Measurements from ENCODE around the gene PRKAR1A.
A peak's percentile ranks its signal among the peaks of the same experiment; 100 is the strongest.

Gene PRKAR1A

GRCh38 chr17:68599552-68600066, 87.4 kb downstream of the PRKAR1A start:
- Mint-ChIP-seq H3K9me3 (no peaks in the 10 kb centered on the region), H3K36me3 (ENCODE audit: low read depth) (peaks cover 4% of the 10 kb centered on the region), H3K4me3 (peak overlapping the region; percentile 66), H3K27ac (no peak overlapping the region), H3K4me1 (ENCODE audit: low read depth) (peaks cover 4% of the 10 kb centered on the region), H3K27me3 (ENCODE audit: low read depth) (peaks cover 77% of the 10 kb centered on the region)
- no peak for DNase-seq (ENCODE audit: low spot score)

- peaks cover 77% of the 10 kb centered on the region for H3K27me3 Mint-ChIP-seq (ENCODE audit: low read depth)
- H3K4me3 Mint-ChIP-seq: no peak overlapping the region
- no peaks in the 10 kb centered on the region for H3K9me3 Mint-ChIP-seq
- H3K4me1 Mint-ChIP-seq (ENCODE audit: low read depth): peaks cover 3% of the 10 kb centered on the region
- peaks cover 4% of the 10 kb centered on the region for H3K36me3 Mint-ChIP-seq (ENCODE audit: low read depth)
- H3K27ac Mint-ChIP-seq: no peak overlapping the region
- DNase-seq (ENCODE audit: low spot score): no peak
Measured at GRCh38 chr17:68600067-68600930, 88.1 kb downstream of the PRKAR1A start.

All from T-helper 2 cell treated with Interferon-gamma antibody and Interleukin-4, amounts not matched to agents 5 μg/mL and 100 μg/mL, for 36 hours (primary cell).